Activated CD4-positive, alpha-beta T cell treated with anti-CD3 and anti-CD28 coated beads for 24 hours (primary cell): Measurements from ENCODE around the gene INO80D.
A peak's percentile ranks its signal among the peaks of the same experiment; 100 is the strongest.
"Not testable (repeated sequence)": the region's sequence is repeated elsewhere in the genome, so short reads cannot be mapped to it uniquely, and the experiment has no call there.

Experiments used
- DNase-seq, 2 donors: peaks; one replicate each; pipeline ENCODE4 v3.0.0-alpha.2; 2020; ENCODE audit warnings: low read depth in 2 of 2

The INO80D gene

DNA sequence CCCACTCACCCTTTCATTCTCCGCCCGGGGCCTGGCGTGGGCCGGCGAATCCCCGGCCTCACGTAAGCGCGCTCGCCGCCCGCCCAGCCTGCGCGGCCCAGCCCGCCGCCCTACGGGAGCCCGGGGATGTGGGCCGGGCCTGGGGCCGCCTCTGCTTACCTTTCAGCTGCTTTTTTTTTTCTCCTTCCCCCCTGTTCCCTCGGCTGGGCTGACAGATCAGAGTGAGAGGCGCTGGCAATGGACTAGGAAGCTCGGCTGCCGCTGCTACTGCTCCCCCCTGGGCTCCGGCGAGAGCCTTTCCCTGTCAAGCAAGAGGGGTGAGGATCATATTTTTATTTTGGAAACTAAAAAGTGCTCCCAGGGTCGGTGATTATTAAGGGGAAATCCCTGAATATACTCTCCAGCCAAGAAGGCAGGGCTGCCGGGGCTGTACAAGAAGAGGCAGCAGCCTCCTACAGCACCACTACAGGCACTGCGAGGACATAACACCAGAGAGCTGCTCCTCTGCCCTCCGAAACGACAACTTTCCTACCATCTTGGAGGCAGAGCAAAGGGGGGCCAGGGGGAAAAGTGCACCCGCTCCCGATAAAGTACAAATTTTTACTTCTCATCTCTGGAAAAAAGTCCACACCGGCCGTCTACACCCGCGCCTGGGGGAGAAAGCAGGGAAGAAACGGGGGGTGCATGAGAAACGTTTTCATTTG, at the start of gene INO80D:
Gene INO80D (minus strand): TSS at position 433 of the 704 bp plus-strand sequence. CDS start 23,158 bp downstream, outside the sequence.
- peak; percentile 54 to 58 for DNase-seq

DNA sequence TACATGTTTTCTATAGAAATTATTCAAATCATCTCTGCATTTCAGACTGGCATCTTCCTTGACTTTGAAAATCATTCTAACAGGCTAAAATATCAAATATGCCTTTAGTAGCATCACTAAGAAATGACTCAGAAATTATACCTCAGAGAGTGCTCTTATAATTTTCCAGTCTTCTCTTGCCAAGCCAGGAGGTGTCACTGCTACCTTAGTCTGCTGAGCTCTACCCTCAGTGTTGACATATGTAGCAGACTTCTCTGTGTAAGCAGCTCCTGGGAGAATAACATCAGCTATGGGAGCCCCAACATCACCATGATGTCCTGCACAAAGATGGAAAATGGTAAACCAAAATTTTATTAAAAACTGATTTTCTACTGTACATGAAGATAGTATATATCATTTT, 41.7 kb upstream of the INO80D start:
- DNase-seq = no peak

GRCh38 chr2:206125901-206126300, 39.9 kb upstream of the INO80D start:
- DNase-seq = no peak

DNA sequence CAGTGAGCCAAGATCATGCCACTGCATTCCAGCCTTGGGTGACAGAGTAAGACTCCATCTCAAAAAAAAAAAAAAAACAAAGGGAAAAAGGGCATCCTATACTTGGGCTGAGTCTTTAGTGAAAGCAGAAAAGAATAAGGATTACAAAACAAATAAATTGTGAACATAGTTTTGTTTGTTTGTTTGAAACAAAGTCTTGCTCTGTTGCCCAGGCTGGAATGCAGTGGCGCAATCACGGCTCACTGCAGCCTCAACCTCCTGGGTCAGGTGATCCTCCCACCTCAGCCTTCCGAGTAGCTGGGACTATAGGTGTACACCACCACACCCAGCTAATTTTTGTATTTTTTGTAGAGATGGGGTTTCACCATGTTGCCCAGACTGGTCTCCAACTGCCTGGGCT, 36.6 kb upstream of the INO80D start:
- DNase-seq = not testable (repeated sequence)

- DNase-seq = no peak
These were observed 30.3 kb upstream of the INO80D start for GRCh38 chr2:206116278-206116677.

DNA sequence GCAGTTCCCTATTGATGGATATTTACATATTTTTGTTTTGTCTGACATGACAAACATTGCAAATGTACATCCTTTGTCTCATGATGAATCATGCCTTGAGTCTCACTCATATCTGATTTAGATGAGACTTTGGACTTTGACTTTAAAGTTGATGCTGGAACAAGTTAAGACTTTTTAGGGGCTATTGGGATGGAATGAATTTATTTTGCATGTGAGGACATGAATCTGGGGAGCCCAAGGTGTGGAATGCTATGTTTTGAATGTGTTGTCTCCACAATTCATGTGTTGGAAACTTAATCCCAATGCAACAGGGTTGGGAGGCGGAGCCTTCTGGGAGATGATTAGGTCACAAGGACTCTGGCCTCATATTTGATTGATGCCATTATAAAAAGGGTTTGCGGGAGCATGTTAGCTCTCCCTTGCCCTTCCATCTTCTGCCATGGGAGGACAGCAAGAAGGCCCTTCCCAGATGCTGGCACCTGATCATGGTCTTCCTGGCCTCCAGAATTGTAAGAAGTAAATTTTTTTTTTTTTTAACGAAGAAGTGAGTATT, 29.1 kb upstream of the INO80D start:
- no peak for DNase-seq

DNA sequence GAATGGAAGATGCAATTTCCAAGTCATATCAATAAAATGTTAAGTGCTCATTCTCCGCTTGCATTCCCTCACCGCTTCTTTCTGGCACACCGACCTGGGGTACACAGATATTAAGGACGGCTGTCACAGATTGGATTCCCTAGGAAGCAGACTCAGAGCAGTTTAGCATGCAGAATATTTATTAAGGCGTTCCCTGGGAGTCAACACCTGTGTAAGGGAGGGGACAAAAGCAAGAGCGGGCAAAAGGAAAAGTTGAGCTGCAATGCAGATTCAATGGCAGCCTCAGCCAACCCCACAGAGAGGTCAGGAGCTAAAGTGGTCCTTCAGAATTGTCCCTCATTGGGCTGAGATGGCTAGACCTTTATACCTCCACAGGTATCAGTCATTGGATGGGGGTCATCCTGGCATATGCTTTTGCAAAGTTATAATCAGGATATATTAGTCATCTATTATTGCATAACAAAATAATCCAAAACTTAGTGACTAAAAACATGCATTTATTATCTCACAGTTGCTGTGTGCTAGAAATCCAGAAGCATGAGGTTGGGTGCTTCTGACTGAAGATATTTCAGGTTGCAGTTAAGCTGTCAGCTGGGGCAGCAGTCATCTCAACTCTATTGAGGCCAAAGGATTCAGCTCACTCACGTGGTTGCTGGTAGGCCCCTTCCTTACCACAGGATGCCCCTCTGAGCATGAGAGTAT, 27.0 kb upstream of the INO80D start:
- DNase-seq = no peak

DNA sequence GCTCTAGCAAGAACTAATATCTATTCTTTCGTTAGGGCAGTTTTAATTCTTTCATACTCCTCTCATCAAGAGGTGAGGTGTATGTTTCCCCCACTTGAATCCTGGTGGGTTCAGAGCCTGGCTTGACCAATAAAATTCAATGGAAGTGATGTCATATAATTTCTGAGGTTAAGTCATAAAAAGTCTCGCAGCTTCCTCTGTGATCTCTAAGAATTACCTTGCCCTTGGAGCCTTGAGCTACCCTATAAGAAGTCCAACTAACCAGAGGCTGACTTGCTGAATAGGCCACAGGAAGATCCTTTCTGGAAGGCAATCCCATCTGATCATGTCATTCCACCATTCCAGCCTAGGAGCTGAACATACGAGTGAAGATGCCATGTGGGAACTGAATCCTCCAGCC, 26.1 kb upstream of the INO80D start:
- no peak for DNase-seq

DNA sequence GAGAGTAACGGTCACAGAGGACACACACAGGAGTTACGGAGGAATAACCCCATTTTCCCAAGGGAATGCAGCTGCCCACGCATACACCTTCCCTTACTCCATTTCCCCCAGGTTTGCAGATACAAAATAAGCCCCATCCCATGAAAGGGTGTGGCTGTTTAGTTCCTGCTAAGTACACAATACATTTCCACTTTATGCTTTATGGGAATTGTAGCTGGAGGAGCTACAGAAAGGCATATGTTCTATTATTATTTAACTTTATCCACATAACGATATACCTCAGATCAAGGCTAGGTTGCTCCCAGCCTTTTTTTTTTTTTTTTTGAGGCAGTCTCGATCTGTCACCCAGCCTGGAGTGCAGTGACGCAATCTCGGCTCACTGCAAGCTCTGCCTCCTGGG, 22.7 kb upstream of the INO80D start:
- DNase-seq = no peak

DNA sequence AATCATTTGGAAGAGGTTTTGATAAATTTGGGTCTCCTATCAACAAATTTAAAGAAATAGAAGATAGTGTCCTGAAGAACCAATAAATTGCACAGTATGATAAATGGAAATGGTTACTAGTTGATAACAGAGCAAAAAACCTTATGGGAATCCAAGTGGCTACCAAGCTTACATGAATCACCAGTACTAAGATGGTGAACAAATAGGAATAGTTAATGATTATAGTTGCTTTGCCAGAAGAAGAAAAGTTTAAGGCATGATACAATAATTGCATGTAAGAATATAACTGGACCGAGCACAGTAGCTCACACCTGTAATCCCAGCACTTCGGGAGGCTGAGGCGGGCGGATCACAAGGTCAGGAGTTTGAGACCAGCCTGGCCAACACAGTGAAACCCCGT, 19.6 kb upstream of the INO80D start:
- no peak for DNase-seq

GRCh38 chr2:206105038-206105437, 19.1 kb upstream of the INO80D start:
- DNase-seq = no peak

DNA sequence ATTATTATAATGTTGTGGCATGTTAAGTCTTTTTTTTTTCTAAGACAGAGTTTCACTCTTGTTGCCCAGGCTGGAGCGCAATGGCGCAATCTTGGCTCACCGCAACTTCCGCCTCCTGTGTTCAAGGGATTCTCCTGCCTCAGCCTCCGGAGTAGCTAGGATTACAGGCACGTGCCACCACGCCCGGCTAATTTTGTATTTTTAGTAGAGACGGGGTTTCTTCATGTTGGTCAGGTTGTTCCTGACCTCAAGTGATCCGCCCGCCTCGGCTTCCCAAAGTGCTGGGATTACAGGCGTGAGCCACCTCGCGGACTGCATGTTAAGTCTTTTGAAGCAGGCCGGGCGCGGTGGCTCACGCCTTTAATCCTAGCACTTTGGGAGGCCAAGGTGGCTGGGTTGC, 12.9 kb upstream of the INO80D start:
- not testable (repeated sequence) for DNase-seq

GRCh38 chr2:206098471-206098870, 12.5 kb upstream of the INO80D start:
- no peak for DNase-seq

DNA sequence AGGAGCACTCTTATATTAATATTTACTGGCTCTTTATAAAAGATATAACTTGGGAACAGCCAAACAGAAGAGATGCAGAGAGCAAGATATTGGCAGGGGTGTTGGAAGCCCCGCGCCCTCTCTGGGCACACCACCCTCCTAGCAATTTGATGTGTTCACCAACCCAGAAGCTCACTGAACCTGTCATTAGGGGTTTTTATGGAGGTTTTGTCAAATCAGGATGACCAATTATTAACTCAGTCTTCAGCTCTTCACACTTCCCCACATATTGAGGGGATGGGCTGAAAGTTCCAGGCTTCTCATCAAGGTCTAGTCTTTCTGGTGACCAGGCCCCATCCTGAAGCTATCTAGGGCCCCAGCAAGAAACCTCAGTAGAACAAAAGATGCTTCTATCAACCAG, 10.9 kb upstream of the INO80D start:
- no peak for DNase-seq

DNA sequence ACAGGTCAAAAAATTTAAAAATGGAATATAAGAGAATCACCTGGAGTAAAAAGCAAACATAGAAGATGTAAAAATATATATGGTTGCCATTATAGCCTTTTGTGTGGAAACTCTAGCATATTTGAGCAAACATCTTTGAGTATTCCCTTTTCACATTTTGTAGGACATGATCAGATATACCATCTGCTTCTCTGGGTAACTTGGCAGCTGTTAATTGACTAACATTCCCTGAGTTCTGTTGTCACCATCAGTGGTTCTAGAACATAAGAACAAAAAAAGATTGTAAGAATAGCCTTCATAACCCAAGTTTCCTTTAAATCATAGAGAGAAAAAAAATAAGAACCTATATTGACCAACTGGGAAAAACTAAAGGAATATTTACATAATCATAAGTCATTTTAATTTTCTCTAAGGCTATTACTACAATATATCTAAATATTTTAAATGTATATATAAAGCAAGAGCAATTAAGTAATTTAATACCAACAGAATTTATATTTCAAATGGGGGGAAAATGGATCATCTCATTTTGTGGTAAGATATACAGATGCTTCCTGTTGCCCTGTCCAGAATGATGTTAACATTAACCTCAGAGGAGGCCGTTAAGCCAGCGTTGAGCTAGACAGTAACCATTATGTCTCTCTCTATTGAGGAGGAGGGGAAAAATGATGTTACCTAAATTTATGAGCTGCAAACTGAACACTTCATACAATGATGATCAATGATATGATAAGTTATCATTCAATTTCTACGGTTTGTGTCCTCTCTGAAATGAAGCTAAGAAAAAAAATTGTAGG, 9.8 kb upstream of the INO80D start:
- DNase-seq = no peak

DNA sequence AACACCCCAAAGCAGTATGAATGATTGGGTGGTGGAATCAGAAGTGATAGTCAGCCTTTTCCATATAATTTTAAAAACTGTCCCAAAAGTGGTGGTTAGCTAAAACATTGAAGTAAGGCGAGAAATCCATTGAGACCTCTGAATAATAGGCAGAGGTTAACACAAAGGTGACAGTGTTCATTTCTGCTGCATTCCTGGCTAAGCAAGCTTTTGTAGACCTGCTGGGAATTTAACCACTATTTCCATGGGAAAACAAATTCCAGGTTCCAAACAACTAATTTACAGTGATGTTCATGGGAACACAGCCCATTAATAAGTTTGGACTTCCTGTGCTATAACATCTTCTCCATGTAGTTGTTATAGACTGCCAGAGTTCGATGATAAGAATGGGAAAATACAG, 6.3 kb upstream of the INO80D start:
- no peak for DNase-seq

DNA sequence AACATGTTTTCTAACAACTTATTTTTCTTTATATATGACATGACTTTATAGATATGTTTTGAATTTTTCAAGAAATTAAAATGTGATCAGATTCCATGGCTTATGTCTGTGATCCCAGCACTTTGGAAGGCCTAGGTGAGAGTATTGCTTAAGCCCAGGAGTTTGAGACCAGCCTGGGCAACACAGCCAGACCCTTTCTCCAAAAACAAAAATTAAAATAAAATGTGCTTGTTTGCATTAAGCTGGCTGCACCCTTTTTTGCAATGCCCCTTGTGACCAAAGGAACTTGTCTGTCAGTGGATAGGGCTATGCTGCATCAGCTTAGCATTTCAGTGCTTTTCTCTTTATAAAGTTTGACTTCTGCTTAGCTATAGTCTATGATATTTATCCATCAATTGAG, 2.3 kb upstream of the INO80D start:
- DNase-seq = no peak

GRCh38 chr2:206086716-206087350, 859 bp upstream of the INO80D start:
- DNase-seq = no peak

DNA sequence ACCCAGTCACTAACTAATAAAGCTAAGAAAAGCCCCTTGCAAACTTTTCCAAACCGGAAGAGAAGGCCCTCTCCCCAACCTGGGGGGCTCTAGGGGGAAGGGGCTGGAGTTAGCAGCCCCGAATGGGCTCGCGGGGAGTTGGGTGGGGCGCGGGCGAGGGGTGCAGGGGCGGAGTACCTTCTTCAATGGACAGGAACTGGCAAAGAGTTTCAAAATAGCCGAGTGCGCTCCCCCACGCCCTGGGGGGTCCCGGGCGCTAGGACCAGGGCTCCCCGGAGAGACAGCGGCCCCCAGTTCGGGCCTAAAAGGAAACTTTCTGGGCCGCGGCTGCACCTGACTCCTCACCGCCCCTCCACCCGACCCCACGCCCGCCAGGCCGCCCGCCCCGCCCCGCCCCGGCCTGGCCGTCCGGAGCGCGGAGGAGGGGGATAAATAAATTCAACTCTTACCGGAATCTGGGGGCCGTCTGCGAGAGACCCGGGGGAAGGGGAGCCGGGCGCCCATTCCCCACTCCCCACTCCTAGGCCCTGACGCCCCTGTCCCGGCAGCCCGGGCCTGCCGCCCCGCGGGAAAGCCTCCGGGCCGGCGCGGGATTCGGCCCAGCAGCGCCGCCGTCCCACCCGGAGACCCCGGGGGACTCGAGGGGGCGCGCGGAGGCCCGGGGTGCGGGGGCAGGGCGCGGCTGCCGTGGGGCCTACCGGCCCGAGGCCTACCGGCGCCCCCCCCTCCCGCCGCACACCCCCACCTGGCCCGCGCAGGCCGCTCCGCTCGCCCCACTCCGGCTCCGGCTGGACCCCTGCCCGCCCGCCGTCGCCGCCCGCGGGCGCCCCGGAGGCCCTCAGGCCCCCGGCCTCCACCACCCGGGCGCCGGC, 868 bp downstream of the INO80D start:
- DNase-seq = peak in 1 of 2 donors; percentile 12

- no peak for DNase-seq
These were observed 1.5 kb downstream of the INO80D start for GRCh38 chr2:206084439-206084869.
